Neutrophil (primary cell): ENCODE results near the gene DNAH17.
A peak's percentile ranks its signal among the peaks of the same experiment; 100 is the strongest.

Source experiments
- H3K27ac ChIP-seq: fragments of 200-600 bp; sonication (generic); 2 replicates; pipeline ENCODE4 v1.5.1; 2016; ENCODE audit warnings: mild to moderate bottlenecking, moderate library complexity
- H3K27me3 ChIP-seq: fragments of 200-600 bp; sonication (generic); 2 replicates; pipeline ENCODE4 v1.6.0; 2016; ENCODE audit warnings: mild to moderate bottlenecking
- H3K36me3 ChIP-seq: fragments of 200-600 bp; sonication (generic); 2 replicates; pipeline ENCODE4 v1.5.1; 2017
- H3K4me1 ChIP-seq, 2 experiments: fragments of 200-600 bp in 1 of 2; sonication (generic) in 1 of 2; 1 replicate in 1 of 2; 2 replicates in 1 of 2; pipeline versions ENCODE4 v1.5.1 to v1.6.1; 2013 to 2016; ENCODE audit warnings: low read depth in 1 of 2, low read length in 1 of 2, mild to moderate bottlenecking in 1 of 2, moderate library complexity in 1 of 2; ENCODE audit not compliant: control insufficient read depth in 1 of 2, insufficient read depth in 1 of 2
- H3K4me3 ChIP-seq, 2 experiments: fragments of 200-600 bp in 1 of 2; sonication (generic) in 1 of 2; 1 replicate in 1 of 2; 2 replicates in 1 of 2; pipeline ENCODE4 v1.5.1; 2013 to 2016; ENCODE audit warnings: low read depth in 1 of 2, low read length in 1 of 2, mild to moderate bottlenecking in 1 of 2, moderate library complexity in 1 of 2
- H3K9me3 ChIP-seq: fragments of 200-600 bp; sonication (generic); 2 replicates; pipeline ENCODE4 v1.5.1; 2016
- TF ChIP-seq, protein P1 (sequence below): fragments of 200-600 bp; sonication (generic); IDR thresholded peaks from 2 replicates; pipeline ENCODE4 v1.5.1; 2016; ENCODE audit warnings: antibody characterized with exemption

The DNAH17 gene

DNA sequence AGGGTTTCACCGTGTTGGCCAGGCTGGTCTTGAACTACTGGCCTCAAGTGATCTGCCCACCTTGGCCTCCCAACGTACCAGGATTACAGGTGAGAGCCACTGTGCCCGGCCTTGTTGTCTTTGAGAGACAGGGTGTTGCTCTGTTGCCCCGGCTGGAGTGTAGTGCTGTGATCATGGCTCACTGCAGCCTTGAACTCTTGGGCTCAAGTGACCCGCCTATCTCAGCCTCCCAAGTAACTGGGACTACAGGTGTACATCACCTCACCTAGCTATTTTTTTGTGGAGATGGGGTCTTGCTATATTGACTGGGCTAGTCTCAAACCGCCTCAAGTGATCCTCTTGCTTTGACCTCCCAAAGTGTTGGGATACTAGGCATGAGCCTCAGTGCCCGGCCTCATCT is 130.4 kb downstream of the DNAH17 start:
- Histone ChIP-seq H3K4me1 (peaks cover 29% of the 10 kb centered on the region in 2 experiments), H3K4me3 (no peak overlapping the region), H3K27me3 (no peaks in the 10 kb centered on the region), H3K36me3 (no peaks in the 10 kb centered on the region), H3K27ac (no peak overlapping the region), H3K9me3 (no peaks in the 10 kb centered on the region)
- TF ChIP-seq, protein P1, sequence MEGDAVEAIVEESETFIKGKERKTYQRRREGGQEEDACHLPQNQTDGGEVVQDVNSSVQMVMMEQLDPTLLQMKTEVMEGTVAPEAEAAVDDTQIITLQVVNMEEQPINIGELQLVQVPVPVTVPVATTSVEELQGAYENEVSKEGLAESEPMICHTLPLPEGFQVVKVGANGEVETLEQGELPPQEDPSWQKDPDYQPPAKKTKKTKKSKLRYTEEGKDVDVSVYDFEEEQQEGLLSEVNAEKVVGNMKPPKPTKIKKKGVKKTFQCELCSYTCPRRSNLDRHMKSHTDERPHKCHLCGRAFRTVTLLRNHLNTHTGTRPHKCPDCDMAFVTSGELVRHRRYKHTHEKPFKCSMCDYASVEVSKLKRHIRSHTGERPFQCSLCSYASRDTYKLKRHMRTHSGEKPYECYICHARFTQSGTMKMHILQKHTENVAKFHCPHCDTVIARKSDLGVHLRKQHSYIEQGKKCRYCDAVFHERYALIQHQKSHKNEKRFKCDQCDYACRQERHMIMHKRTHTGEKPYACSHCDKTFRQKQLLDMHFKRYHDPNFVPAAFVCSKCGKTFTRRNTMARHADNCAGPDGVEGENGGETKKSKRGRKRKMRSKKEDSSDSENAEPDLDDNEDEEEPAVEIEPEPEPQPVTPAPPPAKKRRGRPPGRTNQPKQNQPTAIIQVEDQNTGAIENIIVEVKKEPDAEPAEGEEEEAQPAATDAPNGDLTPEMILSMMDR = no peak

DNA sequence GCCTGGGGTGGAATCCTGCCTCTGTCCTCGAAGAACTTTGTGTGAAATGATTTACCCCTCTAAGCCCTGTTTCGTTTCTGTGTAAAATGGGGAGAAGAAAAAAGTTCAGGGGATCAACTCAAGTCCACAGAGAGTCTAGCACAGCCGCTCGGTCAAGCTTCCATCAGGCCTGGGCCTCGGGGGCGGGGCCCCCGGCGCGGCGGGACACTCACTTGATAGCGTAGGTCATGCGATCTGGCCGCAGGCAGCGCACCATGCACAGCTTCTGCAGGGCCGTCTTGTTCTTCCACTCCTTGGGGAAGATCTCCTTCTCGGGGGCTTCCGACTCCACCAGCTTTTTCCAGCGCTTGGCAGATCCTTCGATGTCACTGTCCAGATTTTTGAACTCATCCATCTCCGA is 132.8 kb downstream of the DNAH17 start:
- Histone ChIP-seq H3K4me1 (peaks cover 40% of the 10 kb centered on the region in 2 experiments), H3K9me3 (no peaks in the 10 kb centered on the region), H3K27ac (peak overlapping the region; percentile 94), H3K27me3 (no peaks in the 10 kb centered on the region), H3K36me3 (no peaks in the 10 kb centered on the region), H3K4me3 (no peak overlapping the region)
- TF ChIP-seq, protein P1 = no peak

DNA sequence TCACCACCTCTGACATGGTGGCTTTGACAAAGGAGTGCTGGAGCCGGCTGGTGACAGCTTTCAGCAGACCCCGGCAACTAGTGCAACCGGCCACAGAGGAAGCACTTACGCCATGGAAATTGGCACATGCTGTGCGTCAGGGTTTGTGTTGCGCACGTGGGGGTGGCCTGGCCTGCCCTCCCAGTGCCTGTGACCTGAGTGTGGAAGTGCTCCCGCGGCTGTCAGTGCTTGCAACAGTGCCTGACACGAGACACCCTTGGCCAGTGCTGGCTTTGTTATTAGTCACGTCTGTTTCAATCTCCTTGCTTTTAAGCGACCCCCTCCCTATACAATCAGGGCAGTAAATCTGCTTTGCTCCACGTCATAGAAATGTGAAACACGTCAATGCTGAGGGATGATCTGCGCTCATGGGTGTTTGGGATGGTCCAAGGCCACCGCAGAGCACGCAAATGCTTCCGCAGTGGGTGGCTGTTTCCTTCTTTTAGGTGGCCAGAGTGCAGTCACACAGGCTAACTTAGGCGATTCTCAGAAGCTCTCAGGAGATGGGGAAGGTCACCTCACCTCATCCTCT is 134.5 kb downstream of the DNAH17 start:
- peak overlapping the region; percentile 13 to 36 for H3K4me3 ChIP-seq
- peaks cover 40% of the 10 kb centered on the region in 2 experiments for H3K4me1 ChIP-seq
- peak overlapping the region; percentile 94 for H3K27ac ChIP-seq
- no peaks in the 10 kb centered on the region for H3K36me3 ChIP-seq
- H3K27me3 ChIP-seq = no peaks in the 10 kb centered on the region
- TF ChIP-seq, protein P1 = peak; percentile 7
- no peaks in the 10 kb centered on the region for H3K9me3 ChIP-seq

DNA sequence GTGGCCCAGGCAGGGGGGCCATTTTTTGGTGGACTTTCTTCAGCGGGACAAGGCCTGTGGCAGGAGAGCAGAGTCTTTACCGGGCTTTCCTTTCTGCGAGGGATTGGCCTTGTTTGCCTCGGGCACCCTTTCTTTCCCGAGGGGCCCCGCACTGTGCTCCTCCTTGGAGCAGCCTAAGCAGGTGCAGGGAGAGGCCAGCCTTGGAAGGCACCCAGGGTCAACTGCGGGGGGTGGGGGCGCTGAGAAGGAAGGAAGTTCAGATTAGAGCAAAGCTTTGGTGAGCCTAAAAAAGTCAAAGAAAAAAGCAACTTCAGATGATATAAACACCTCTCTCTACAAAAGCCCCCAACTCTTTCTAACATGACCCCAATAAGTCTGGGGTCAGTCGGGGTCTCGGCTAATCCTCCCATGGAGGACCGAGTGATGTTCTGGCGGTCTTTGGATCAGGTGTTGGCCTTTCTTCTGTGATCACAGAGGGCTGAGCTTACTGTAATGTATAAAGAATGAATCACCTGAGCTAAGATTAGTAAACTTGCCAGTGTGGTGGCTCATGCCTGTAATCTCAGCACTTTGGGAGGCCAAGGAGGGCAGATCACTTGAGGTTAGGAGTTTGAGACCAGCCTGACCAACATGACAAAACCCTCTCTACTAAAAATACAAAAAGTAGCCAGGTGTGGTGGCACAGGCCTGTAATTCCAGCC is 135.8 kb downstream of the DNAH17 start:
- H3K27me3 ChIP-seq = no peaks in the 10 kb centered on the region
- TF ChIP-seq, protein P1 = no peak
- peaks cover 40% of the 10 kb centered on the region in 2 experiments for H3K4me1 ChIP-seq
- no peaks in the 10 kb centered on the region for H3K36me3 ChIP-seq
- H3K4me3 ChIP-seq = peak overlapping the region in 1 of 2 experiments; percentile 36
- H3K27ac ChIP-seq = peak overlapping the region; percentile 94
- no peaks in the 10 kb centered on the region for H3K9me3 ChIP-seq

DNA sequence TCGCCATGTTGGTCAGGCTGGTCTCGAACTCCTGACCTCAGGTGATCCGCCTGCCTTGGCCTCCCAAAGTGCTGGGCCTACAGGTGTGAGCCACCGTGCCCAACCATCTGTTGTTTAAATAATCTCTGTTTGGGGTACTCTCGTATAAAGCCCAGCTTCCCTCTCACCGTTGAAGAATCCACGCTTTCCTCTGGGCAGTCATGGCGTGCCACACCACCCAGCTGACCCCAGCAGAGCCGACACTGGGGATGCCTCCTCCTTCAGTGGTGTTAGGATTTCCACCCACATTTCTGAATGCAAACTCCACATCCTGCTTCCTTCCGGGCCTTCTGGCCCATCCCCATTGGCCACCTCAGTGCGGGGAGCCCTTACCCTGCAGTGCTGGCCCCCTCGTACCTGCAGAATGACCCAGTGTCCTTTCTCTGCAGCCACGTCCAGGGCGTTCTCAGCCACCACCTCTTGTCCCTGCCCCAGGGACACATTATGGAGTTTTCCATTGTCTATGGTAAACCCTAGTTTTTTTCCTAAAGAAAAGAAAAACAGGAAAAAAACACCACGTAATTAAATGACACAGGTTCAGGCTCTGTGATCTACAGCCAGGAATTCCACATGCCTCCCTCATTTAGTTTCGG is 138.4 kb downstream of the DNAH17 start:
- TF ChIP-seq, protein P1 = no peak

More for the DNA sequence above, 138.4 kb downstream of the DNAH17 start:
- no peaks in the 10 kb centered on the region for H3K36me3 ChIP-seq
- H3K4me3 ChIP-seq = no peak overlapping the region
- peaks cover 31% of the 10 kb centered on the region in 2 experiments for H3K4me1 ChIP-seq
- H3K27me3 ChIP-seq = no peaks in the 10 kb centered on the region
- H3K9me3 ChIP-seq = no peaks in the 10 kb centered on the region
- H3K27ac ChIP-seq = peak overlapping the region; percentile 43
